ENCODE measurements around the gene ASXL2.
"Not testable (repeated sequence)": the region's sequence is repeated elsewhere in the genome, so short reads cannot be mapped to it uniquely, and the experiment has no call there.

Gene ASXL2

GRCh38 chr2:25878361-25879132, at the start of gene ASXL2:
ASXL2 (minus strand) TSS chr2:25878487; CDS start chr2:25878222, 265 bp downstream.
- peak; percentile 99 for DNase-seq (ENCODE audit: low read depth)

- DNase-seq (ENCODE audit: low read depth), result no peak
These were observed 48.9 kb upstream of the ASXL2 start for GRCh38 chr2:25926984-25927756.

- DNase-seq (ENCODE audit: low read depth), result no peak
These were observed 44.2 kb upstream of the ASXL2 start for GRCh38 chr2:25922501-25922900.

GRCh38 chr2:25920786-25921415, 42.6 kb upstream of the ASXL2 start:
- no peak for DNase-seq (ENCODE audit: low read depth)

GRCh38 chr2:25920336-25920735, 42.0 kb upstream of the ASXL2 start:
- DNase-seq (ENCODE audit: low read depth), result no peak

- no peak for DNase-seq (ENCODE audit: low read depth)
These were observed 39.5 kb upstream of the ASXL2 start for GRCh38 chr2:25917832-25918231.

- DNase-seq (ENCODE audit: low read depth), result not testable (repeated sequence)
These were observed 39.1 kb upstream of the ASXL2 start for GRCh38 chr2:25917411-25917810.

GRCh38 chr2:25915944-25916772, 37.9 kb upstream of the ASXL2 start:
- peak; percentile 6 for DNase-seq (ENCODE audit: low read depth)

- not testable (repeated sequence) for DNase-seq (ENCODE audit: low read depth)
These were observed 37.1 kb upstream of the ASXL2 start for GRCh38 chr2:25915411-25915810.

GRCh38 chr2:25913696-25913973, 35.3 kb upstream of the ASXL2 start:
- not testable (repeated sequence) for DNase-seq (ENCODE audit: low read depth)

- DNase-seq (ENCODE audit: low read depth), result no peak
These were observed 34.8 kb upstream of the ASXL2 start for GRCh38 chr2:25912851-25913695.

GRCh38 chr2:25909574-25909973, 31.3 kb upstream of the ASXL2 start:
- DNase-seq (ENCODE audit: low read depth), result not testable (repeated sequence)

- no peak for DNase-seq (ENCODE audit: low read depth)
These were observed 26.8 kb upstream of the ASXL2 start for GRCh38 chr2:25905126-25905525.

GRCh38 chr2:25903216-25903776, 25.0 kb upstream of the ASXL2 start:
- no peak for DNase-seq (ENCODE audit: low read depth)

- no peak for DNase-seq (ENCODE audit: low read depth)
These were observed 21.2 kb upstream of the ASXL2 start for GRCh38 chr2:25899404-25899970.

- DNase-seq (ENCODE audit: low read depth), result no peak
These were observed 19.2 kb upstream of the ASXL2 start for GRCh38 chr2:25897506-25897905.

- DNase-seq (ENCODE audit: low read depth), result not testable (repeated sequence)
These were observed 18.0 kb upstream of the ASXL2 start for GRCh38 chr2:25896308-25896707.

GRCh38 chr2:25895610-25896009, 17.3 kb upstream of the ASXL2 start:
- DNase-seq (ENCODE audit: low read depth), result no peak

- DNase-seq (ENCODE audit: low read depth), result no peak
These were observed 16.7 kb upstream of the ASXL2 start for GRCh38 chr2:25895018-25895417.

- DNase-seq (ENCODE audit: low read depth), result no peak
These were observed 16.0 kb upstream of the ASXL2 start for GRCh38 chr2:25894135-25894830.

Data from activated T-helper 1 cell treated with Interleukin-2 at 50 U/mL for 16 hours (primary cell).